ENCODE results near the gene MATN1.
A peak's percentile ranks its signal among the peaks of the same experiment; 100 is the strongest.
"Not testable (repeated sequence)": the region's sequence is repeated elsewhere in the genome, so short reads cannot be mapped to it uniquely, and the experiment has no call there.

Gene MATN1

DNA sequence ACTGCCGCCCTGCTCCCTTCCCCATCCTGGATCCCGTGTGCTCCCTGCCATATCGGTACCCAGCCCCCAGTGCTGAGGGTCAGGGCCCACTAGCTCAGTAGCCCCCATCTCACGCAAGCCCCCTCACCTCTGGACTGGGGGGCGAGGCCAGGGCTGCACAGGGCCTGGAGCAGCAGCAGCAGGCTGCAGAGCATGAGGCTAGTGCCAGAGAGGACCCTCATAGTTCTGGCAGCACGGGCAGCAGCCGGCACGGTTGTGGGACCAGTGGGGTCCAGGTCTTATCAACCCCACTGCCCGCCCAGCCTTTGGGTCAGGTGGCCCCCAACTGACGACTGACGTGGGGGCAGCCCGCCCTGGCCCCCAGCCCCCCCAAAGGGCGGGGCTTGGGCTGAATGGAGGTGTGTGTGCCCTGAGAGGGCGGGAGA is at the start of gene MATN1:
MATN1 (minus strand) TSS at position 255 of the 425 bp plus-strand sequence; CDS start at position 221, 34 bp downstream.
- no peak for DNase-seq

GRCh38 chr1:30771005-30771404 is 47.6 kb upstream of the MATN1 start:
- DNase-seq = no peak

- no peak for DNase-seq
Measured at GRCh38 chr1:30770150-30770549, 46.8 kb upstream of the MATN1 start.

- DNase-seq = no peak
Measured at GRCh38 chr1:30768830-30769718, 45.7 kb upstream of the MATN1 start.

DNA sequence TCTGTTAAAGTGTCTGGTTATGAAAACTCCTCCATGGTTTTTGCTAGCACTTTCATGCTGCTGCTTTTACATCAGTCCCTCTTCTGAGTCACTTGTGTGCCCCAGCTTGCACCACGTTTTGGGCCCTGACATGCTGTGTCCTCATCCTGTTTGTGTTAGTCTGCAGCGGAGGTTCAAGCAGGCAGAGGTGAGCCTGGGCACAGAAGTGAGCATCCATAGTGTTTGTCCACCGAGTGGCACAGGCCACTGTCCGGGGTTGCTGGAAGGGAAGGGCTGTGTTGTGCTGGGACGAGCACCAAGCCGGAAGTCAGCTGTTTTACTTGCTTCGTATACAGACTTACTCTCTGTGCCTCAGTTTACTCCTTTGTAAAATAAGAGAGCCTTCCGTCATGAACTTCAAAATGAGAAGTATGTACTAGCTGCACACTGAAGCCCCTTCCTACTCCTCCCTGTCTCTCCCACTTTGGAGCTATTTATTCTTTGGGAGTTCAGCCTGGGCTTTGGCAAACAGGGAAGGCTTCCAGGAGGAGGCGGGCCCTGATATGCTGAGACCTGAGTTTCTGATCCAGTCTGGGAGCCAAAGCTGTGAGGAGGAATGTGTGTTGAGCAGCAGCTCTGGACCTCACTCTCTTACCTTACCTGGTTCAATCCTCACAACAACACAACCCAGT is 44.9 kb upstream of the MATN1 start:
- DNase-seq = no peak

- DNase-seq = not testable (repeated sequence)
Measured at GRCh38 chr1:30766948-30767347, 43.6 kb upstream of the MATN1 start.

DNA sequence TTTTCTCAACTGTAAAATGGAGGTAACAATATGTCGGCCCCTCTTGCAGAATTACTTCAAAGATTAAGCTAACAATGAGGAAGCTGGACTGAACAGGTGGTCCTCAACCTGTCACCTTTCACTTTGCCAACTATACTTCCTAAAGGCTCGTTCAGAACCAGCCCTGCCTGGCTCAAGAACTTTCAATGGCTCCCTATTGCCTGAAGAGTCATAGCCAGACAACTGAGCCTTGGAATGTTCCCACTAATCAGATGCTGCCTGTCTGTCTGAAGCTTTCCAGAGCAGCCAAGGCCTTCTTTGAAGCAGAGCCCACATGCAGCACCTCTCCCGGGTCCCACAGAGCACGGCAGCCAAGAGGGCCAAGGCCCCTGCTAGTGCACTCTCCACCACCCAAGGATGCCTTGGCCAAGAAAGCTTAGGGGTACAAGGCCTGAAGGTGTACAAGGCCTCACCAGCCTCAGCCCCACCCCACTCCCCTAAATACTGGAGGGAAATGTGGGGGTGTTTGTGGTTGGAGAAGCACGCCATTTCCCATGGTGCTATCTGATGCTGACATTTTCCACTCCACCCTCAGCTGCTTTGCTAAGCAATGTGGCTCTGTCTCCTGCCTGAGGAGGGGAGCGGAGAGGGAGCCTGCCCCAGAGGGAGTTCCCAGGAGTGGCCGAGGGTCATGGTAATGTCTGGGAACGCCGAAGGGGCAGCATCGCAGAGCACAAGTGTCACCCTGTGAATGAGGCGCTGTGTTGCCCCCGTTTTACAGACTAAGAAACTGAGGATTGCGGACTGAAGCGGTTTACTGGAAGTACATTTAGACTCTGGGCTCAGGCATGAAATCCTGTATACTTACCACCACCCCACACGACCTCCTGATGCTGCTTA is 42.4 kb upstream of the MATN1 start:
- DNase-seq = no peak

DNA sequence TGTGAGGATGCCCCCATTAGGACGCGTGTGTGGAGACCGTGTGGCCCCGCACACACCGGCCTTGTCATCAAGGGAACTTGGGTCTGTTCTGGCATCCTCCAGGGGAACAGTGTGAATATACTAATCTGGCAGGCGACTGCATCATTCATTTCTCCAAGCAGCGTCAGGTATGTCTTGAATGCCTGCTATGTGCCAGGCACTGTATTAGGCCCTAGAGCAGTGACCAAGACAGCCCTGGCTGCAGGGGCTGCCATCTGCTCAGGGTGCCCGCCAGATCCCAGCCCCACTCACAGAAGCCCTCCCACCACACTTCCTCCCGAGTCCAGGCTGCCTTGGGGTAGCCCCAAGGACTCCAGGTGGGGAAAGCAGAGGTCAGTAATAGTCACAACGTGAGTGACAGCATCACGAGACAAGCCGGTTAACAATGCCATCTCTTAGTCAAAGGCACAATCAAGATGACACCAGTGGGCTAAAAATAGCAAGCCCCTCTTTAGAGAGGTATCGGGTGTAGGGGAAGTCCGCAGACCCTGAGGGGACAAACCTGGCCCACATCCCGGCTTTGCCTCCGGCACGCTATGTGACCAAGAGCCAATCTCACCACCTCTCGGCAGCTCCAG is 41.7 kb upstream of the MATN1 start:
- no peak for DNase-seq

DNA sequence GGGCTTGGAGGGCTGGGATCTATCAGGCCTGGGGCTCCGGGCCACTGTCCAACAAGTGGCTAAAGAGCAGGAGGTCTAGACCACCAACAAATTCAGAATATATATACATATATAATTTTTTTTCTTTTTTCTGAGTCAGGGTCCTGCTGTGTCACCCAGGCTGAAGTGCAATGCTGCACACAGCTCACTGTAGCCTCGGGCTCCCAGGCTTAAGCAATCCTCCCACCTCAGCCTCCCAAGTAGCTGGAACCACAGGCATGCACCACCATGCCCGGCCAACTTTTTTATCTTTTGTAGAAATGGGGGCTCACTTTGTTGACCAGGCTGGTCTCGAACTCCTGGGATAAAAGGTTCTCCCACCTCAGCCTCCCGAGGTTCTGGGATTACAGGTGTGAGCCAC is 41.0 kb upstream of the MATN1 start:
- DNase-seq = no peak

DNA sequence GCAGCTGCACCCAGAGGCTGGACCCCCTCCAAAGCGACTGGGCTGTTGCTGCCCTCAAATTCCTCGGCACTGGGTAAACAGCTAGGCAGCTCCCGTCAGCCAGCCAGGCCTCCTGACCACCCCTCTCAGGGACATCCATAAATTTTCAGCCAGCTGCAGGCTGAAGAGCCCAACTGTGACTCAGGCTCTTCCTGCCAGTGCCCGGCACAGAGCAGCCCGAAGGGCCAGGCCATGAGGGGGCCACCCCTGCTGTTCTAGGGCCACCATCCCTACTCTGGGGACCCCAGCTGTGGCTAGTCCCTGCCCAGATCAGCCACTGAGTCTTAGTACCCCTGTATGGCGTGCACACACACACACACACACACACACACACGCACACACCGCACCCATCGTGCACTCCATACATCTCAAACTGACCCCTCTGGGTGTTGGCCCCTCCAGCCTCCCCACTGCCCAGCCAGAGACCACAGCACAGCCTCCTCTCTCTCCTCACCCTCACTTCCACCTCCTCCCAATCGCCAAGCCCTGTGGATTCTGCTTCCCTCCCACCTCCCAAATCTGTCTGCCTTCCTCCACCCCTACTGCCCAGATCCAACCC is 40.4 kb upstream of the MATN1 start:
- DNase-seq = no peak

- DNase-seq = no peak
Measured at GRCh38 chr1:30762930-30763650, 39.7 kb upstream of the MATN1 start.

DNA sequence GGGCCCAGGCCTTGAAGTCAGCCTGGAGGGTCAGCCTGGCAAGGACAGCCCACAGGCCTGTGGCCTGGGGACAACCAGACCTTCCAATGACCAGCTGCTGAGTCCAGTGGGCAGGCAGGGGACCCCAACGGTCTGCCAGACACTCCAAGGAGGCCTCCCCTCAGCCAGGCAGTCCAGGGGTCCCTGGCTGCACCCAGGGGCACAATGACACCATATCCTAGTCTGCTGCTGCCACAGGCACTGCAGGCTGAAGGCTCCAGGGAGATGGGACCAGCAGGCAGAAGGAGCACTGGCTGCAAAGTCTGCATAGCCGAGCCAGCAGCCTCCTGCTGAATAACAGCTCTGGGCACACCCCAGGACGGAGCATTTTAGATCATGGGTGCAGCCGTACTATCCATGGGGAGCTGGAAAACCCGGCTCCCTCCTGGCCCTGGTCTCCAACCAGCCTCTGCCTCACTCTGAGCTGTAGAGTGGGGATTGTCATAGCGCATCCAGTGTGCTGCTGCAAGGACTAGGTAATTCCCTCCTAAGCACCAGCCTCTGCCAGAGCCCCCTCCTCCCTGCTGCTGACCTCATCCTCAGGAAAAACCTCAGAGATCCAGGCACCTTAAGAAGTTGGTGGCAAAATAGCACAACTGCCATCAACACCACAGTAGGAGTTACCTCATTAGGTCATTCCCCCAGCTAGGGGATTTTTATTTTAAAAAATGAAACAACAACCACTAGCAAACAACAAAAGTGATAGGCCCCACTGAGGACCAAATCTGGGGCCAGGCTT is 39.0 kb upstream of the MATN1 start:
- DNase-seq = no peak

DNA sequence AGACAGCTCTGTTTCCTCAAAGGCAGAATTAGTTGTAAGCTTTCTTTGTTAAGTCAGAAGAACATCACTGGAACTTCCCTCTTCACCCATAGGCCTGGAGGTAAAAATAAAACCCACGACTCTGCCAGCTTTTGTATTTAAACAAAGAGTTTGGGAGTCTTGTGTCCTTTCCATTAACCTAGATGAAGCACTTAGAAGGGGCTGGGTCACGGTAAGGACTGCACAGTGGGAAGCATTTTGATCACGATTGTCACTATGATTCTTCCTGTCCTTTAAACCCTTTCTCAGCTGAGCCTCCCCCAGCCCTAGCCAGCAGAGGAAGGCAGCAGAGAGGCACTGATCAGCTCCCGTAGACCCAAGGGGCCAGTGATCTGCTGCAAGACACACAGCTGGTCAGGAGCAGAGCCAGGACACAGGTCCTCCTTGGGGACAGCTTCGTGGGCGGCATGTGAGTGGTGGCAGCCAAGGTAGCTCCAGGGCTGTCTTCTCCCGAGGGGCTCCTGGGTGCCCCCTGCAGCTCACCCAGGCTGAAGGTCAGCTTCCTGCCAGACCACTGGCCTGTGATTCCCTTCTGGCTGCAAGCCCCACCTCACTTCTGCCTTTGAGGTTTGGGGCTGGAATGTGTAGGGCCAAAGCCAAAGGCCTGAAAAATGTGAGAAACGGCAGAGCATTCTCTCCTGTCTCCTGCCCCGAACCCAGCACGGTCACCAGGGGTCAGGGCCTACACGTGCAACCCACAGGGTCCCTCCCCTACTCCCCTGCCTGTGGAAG is 38.2 kb upstream of the MATN1 start:
- no peak for DNase-seq

- no peak for DNase-seq
Measured at GRCh38 chr1:30760596-30761324, 37.4 kb upstream of the MATN1 start.

GRCh38 chr1:30759718-30760281 is 36.4 kb upstream of the MATN1 start:
- peak in 1 of 4 experiments; percentile 14 for DNase-seq

- DNase-seq = no peak
Measured at GRCh38 chr1:30758785-30759380, 35.5 kb upstream of the MATN1 start.

DNA sequence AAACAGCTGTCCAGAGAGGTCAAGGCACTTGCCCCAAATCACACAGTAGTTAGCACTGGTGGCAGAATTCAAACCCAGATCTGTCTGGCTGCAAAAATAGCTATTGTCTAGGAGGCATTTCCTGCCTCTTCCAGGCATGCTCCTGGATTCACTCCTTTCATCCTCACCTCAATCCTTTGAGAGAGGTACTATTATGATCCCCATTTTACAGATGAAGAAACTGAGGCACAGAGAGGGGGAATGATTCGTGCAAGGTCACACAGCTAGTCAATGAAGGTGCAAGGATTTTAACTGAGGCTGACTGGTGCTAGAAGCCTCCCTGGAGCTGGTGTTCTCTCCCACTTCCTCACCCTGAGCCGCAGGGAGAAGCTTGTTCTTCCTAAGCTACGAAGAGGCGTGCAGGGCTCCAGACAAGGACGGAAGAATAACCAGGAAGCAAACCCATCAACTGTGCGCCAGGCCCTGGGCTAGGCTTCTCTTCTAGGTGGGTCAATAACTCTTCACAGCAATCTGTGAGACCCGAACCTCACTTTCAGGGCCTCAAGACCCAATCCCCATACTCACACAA is 34.8 kb upstream of the MATN1 start:
- no peak for DNase-seq
